Prostate gland (tissue), 2 donors: ENCODE measurements around the gene MLLT1. TPM values are rescaled to one million over a fixed set of nuclear protein-coding genes. Genes with fewer than 3 reads are reported as not detected.

Experiments used
- DNase-seq: peaks from one replicate; pipeline ENCODE4 v3.0.0-alpha.2; 2019; ENCODE audit warnings: low spot score
- H3K27ac ChIP-seq, 2 donors: fragments of 200-600 bp; sonication (generic); 2 replicates each; pipeline ENCODE4 v1.5.1; 2017 to 2019
- H3K27me3 ChIP-seq: fragments of 200-600 bp; sonication (generic); replicated peaks from 2 replicates; pipeline ENCODE4 v1.5.1; 2019; ENCODE audit not compliant: insufficient read depth
- H3K36me3 ChIP-seq, 2 donors: fragments of 200-600 bp; sonication (generic); 1 replicate in 1 of 2; 2 replicates in 1 of 2; pipeline versions ENCODE4 v1.5.1 to v1.8.1; 2017 to 2019
- H3K4me1 ChIP-seq: fragments of 200-600 bp; sonication (generic); replicated peaks from 2 replicates; pipeline ENCODE4 v1.5.1; 2019
- H3K4me3 ChIP-seq, 2 donors: fragments of 200-600 bp; sonication (generic); 2 replicates each; pipeline ENCODE4 v1.5.1; 2017 to 2019
- H3K9me3 ChIP-seq: fragments of 200-600 bp; sonication (generic); 2 replicates; pipeline ENCODE4 v1.5.1; 2017
- CTCF ChIP-seq, 4 experiments: fragments of 200-600 bp in 2 of 4; fragments of 450-650 bp in 2 of 4; sonication (generic) in 2 of 4; IDR thresholded peaks; 1 replicate in 3 of 4; 2 replicates in 1 of 4; pipeline ENCODE4 v1.5.1; 2016 to 2019; ENCODE audit warnings: antibody characterized with exemption in 4 of 4, mild to moderate bottlenecking in 2 of 4, moderate library complexity in 2 of 4
- POLR2A ChIP-seq: fragments of 450-650 bp; IDR thresholded peaks from one replicate; pipeline ENCODE4 v1.6.1; 2016; ENCODE audit warnings: antibody characterized with exemption, mild to moderate bottlenecking
- POLR2AphosphoS5 ChIP-seq: sonication (generic); formaldehyde crosslinking; IDR thresholded peaks from one replicate; pipeline ENCODE4 v1.6.1; 2017; ENCODE audit warnings: antibody characterized with exemption
- WGBS: methylation state at CpG from one replicate; pipeline ENCODE4 v1.1.5; 2018; 5-methylcytosine and 5-hydroxymethylcytosine counted together
- intact Hi-C: fragments of 100-400 bp; cut with DNase I; formaldehyde crosslinking; loops from one replicate; pipeline ENCODE4 v1.14.2; 2022
- total RNA-seq, 2 donors: library from RNA; depleted of rRNA; stranded (reverse); fragments of >200 nt; gene quantifications; one replicate each; pipeline ENCODE4 v1.1.0, GENCODE V29; 2016

MLLT1 gene
- total RNA-seq, 2 donors from 2014 or later: 39.9 to 41.4 TPM

- peaks cover 14% of the 10 kb centered on the region for H3K4me1 ChIP-seq
- H3K36me3 ChIP-seq: no peaks in the 10 kb centered on the region
- intact Hi-C loops: no loop called here
Observed at GRCh38 chr19:6260912-6261650, 18.7 kb downstream of the MLLT1 start.

GRCh38 chr19:6260376-6260775, 19.4 kb downstream of the MLLT1 start:
- Histone ChIP-seq H3K4me1 (peaks cover 14% of the 10 kb centered on the region), H3K27ac (peak overlapping the region; percentile 13 to 60)
- intact Hi-C loops: no loop called here

More at GRCh38 chr19:6260912-6261650, 18.7 kb downstream of the MLLT1 start:
- Histone ChIP-seq H3K9me3 (no peaks in the 10 kb centered on the region), H3K4me3 (no peak overlapping the region), H3K27ac (peak overlapping the region; percentile 13 to 60), H3K27me3 (no peaks in the 10 kb centered on the region)
- TF ChIP-seq CTCF (IDR thresholded peaks at IDR 0.05): peak in 3 of 4 experiments; percentile 28 to 40 (median 31)
- TF ChIP-seq POLR2AphosphoS5: no peak
- TF ChIP-seq POLR2A: no peak
- WGBS: 87% methylated on average over 30 of the region's 30 CpGs
- no peak for DNase-seq

GRCh38 chr19:6259312-6259861, 20.4 kb downstream of the MLLT1 start:
- H3K27ac ChIP-seq: peak overlapping the region; percentile 60 to 63
- H3K27me3 ChIP-seq: no peaks in the 10 kb centered on the region
- peaks cover 14% of the 10 kb centered on the region for H3K4me1 ChIP-seq
- TF ChIP-seq POLR2A: no peak
- no peak for TF ChIP-seq CTCF (IDR thresholded peaks at IDR 0.05)
- TF ChIP-seq POLR2AphosphoS5: no peak
- 32% methylated on average over 11 of the region's 12 CpGs for WGBS
- H3K9me3 ChIP-seq: no peaks in the 10 kb centered on the region
- peak; percentile 52 for DNase-seq
- H3K4me3 ChIP-seq: no peak overlapping the region
- H3K36me3 ChIP-seq: no peaks in the 10 kb centered on the region
- intact Hi-C loops: no loop called here

More at GRCh38 chr19:6260376-6260775, 19.4 kb downstream of the MLLT1 start:
- TF ChIP-seq POLR2AphosphoS5: no peak
- no peak for TF ChIP-seq POLR2A
- TF ChIP-seq CTCF (IDR thresholded peaks at IDR 0.05): no peak
- Histone ChIP-seq H3K36me3 (no peaks in the 10 kb centered on the region), H3K9me3 (no peaks in the 10 kb centered on the region), H3K27me3 (no peaks in the 10 kb centered on the region), H3K4me3 (no peak overlapping the region)
- no peak for DNase-seq
- WGBS: 92% methylated on average over 9 of the region's 9 CpGs

GRCh38 chr19:6258812-6259311, 20.9 kb downstream of the MLLT1 start:
- peak overlapping the region; percentile 60 to 63 for H3K27ac ChIP-seq
- intact Hi-C loops: no loop called here
- no peaks in the 10 kb centered on the region for H3K36me3 ChIP-seq
- H3K27me3 ChIP-seq: no peaks in the 10 kb centered on the region
- no peak overlapping the region for H3K4me3 ChIP-seq
- peaks cover 14% of the 10 kb centered on the region for H3K4me1 ChIP-seq
- no peak for TF ChIP-seq POLR2A
- no peak for TF ChIP-seq CTCF (IDR thresholded peaks at IDR 0.05)
- H3K9me3 ChIP-seq: no peaks in the 10 kb centered on the region
- 93% methylated on average over 15 of the region's 15 CpGs for WGBS
- DNase-seq: no peak
